ENCODE results near the gene CRYZL1.

DNA sequence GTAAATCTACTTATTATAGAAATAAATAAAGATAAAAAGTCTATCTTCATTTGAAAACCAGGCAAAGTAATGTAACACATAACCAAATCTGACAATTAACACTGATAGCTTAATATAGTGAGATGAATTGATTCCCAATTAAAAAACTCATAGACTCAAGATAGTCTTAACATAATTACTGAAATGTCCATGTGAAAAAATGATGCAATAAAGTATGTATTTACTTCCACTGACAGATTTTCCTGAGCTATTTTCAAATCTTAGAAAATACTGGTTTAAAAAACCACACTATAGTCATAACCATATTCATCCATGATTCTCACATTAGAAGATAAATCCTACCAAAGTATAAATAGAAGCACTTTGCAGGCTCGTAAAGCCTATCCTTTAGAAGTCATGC, 43.5 kb downstream of the CRYZL1 start:
- TF ChIP-seq ZFP3 (CRISPR knock-in tag; IDR thresholded peaks at IDR 0.05) (no peak), SNAI2 (CRISPR knock-in tag; IDR thresholded peaks at IDR 0.05) (no peak), TOX (CRISPR knock-in tag; IDR thresholded peaks at IDR 0.05; ENCODE audit: borderline replicate concordance) (no peak), ISL1 (CRISPR knock-in tag; IDR thresholded peaks at IDR 0.05) (no peak), TCF4 (CRISPR knock-in tag; IDR thresholded peaks at IDR 0.05; ENCODE audit: borderline replicate concordance) (no peak)
- TF ChIP-seq, protein P1, sequence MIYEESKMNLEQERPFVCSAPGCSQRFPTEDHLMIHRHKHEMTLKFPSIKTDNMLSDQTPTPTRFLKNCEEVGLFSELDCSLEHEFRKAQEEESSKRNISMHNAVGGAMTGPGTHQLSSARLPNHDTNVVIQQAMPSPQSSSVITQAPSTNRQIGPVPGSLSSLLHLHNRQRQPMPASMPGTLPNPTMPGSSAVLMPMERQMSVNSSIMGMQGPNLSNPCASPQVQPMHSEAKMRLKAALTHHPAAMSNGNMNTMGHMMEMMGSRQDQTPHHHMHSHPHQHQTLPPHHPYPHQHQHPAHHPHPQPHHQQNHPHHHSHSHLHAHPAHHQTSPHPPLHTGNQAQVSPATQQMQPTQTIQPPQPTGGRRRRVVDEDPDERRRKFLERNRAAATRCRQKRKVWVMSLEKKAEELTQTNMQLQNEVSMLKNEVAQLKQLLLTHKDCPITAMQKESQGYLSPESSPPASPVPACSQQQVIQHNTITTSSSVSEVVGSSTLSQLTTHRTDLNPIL (CRISPR knock-in tag; IDR thresholded peaks at IDR 0.05; ENCODE audit: low read depth) = no peak
